Trophoblast cell (in vitro differentiated cells and primary cell): Measurements from ENCODE around the gene CES3.
"Not testable (repeated sequence)": the region's sequence is repeated elsewhere in the genome, so short reads cannot be mapped to it uniquely, and the experiment has no call there.

Experiments
- DNase-seq, 2 donors: peaks; one replicate each; pipeline ENCODE4 v3.0.0-alpha.2; 2016
- H2AFZ ChIP-seq: 2 replicates; pipeline ENCODE4 v1.6.1; 2013; ENCODE audit warnings: low read length, moderate library complexity, mild to moderate bottlenecking; ENCODE audit not compliant: insufficient read depth, poor library complexity
- H2AK5ac ChIP-seq: 2 replicates; pipeline ENCODE4 v1.6.1; 2013; ENCODE audit warnings: mild to moderate bottlenecking, low read length
- H2BK120ac ChIP-seq: 2 replicates; pipeline ENCODE4 v1.6.1; 2013; ENCODE audit warnings: low read length, mild to moderate bottlenecking, moderate library complexity; ENCODE audit not compliant: insufficient read depth, poor library complexity
- H2BK12ac ChIP-seq: 2 replicates; pipeline ENCODE4 v1.6.1; 2013; ENCODE audit warnings: mild to moderate bottlenecking, low read length, moderate library complexity
- H2BK5ac ChIP-seq: 2 replicates; pipeline ENCODE4 v1.6.1; 2013; ENCODE audit warnings: low read length, low read depth, moderate library complexity, mild to moderate bottlenecking; ENCODE audit not compliant: poor library complexity
- H3K14ac ChIP-seq: 2 replicates; pipeline ENCODE4 v1.6.1; 2013; ENCODE audit warnings: mild to moderate bottlenecking, low read length
- H3K18ac ChIP-seq: 2 replicates; pipeline ENCODE4 v1.6.1; 2013; ENCODE audit warnings: mild to moderate bottlenecking, low read length
- H3K23ac ChIP-seq: 2 replicates; pipeline ENCODE4 v1.6.1; 2013; ENCODE audit warnings: low read length
- H3K27ac ChIP-seq: 2 replicates; pipeline ENCODE4 v1.5.1; 2013; ENCODE audit warnings: low read depth, mild to moderate bottlenecking, inconsistent platforms, low read length, moderate library complexity
- H3K27me3 ChIP-seq: 2 replicates; pipeline ENCODE4 v1.6.1; 2013; ENCODE audit warnings: inconsistent platforms, mild to moderate bottlenecking, low read length, moderate library complexity; ENCODE audit not compliant: insufficient read depth
- H3K36me3 ChIP-seq, 2 experiments: 1 replicate in 1 of 2; 2 replicates in 1 of 2; pipeline ENCODE4 v1.6.1; 2013; ENCODE audit warnings: low read length in 2 of 2, mild to moderate bottlenecking in 2 of 2, moderate library complexity in 1 of 2; ENCODE audit not compliant: insufficient read depth in 2 of 2, control insufficient read depth in 1 of 2
- H3K4ac ChIP-seq: 2 replicates; pipeline ENCODE4 v1.6.1; 2013; ENCODE audit warnings: low read depth, mild to moderate bottlenecking, low read length, moderate library complexity
- H3K4me1 ChIP-seq, 2 experiments: 1 replicate in 1 of 2; 2 replicates in 1 of 2; pipeline ENCODE4 v1.6.1; 2013; ENCODE audit warnings: low read length in 2 of 2, mild to moderate bottlenecking in 2 of 2, moderate library complexity in 1 of 2; ENCODE audit not compliant: insufficient read depth in 2 of 2, control insufficient read depth in 1 of 2
- H3K4me2 ChIP-seq: 2 replicates; pipeline ENCODE4 v1.6.1; 2013; ENCODE audit warnings: inconsistent platforms, mild to moderate bottlenecking, low read length, moderate library complexity
- H3K4me3 ChIP-seq: 2 replicates; pipeline ENCODE4 v1.5.1; 2013; ENCODE audit warnings: mild to moderate bottlenecking, low read depth, low read length, inconsistent platforms
- H3K79me1 ChIP-seq: one replicate; pipeline ENCODE4 v1.6.1; 2013; ENCODE audit warnings: low read length
- H3K79me2 ChIP-seq: 2 replicates; pipeline ENCODE4 v1.6.1; 2013; ENCODE audit warnings: low read length, mild to moderate bottlenecking; ENCODE audit not compliant: control insufficient read depth, insufficient read depth, poor library complexity
- H3K9ac ChIP-seq: 2 replicates; pipeline ENCODE4 v1.6.1; 2013; ENCODE audit warnings: mild to moderate bottlenecking, low read length
- H3K9me3 ChIP-seq: 2 replicates; pipeline ENCODE4 v1.6.1; 2013; ENCODE audit warnings: low read depth, mild to moderate bottlenecking, control low read depth, inconsistent platforms, low read length; ENCODE audit not compliant: insufficient read depth
- H4K12ac ChIP-seq: 2 replicates; pipeline ENCODE4 v1.6.1; 2013; ENCODE audit warnings: low read depth, mild to moderate bottlenecking, low read length, moderate library complexity
- H4K8ac ChIP-seq: 2 replicates; pipeline ENCODE4 v1.6.1; 2013; ENCODE audit warnings: low read depth, mild to moderate bottlenecking, low read length, moderate library complexity
- H4K91ac ChIP-seq: one replicate; pipeline ENCODE4 v1.6.1; 2013; ENCODE audit warnings: low read depth, mild to moderate bottlenecking, low read length, moderate library complexity
- WGBS: extraction: QIAGEN DNeasy Blood & Tissue Kit; methylation state at CpG from one replicate; pipeline ENCODE4 v1.1.7; 2013; ENCODE audit warnings: missing lambda C conversion rate; ENCODE audit not compliant: insufficient read length, insufficient coverage; ENCODE audit errors: extremely low coverage; 5-methylcytosine and 5-hydroxymethylcytosine counted together

Gene CES3

GRCh38 chr16:66944054-66944441 is 17.0 kb upstream of the CES3 start:
- Histone ChIP-seq H3K79me2 (no peaks in the 10 kb centered on the region), H2BK12ac (no peak overlapping the region), H3K18ac (no peak overlapping the region), H3K27ac (no peak overlapping the region), H3K36me3 (peaks cover 42 to 44% of the 10 kb centered on the region in 2 experiments), H3K23ac (no peak overlapping the region), H3K9me3 (peaks cover 2% of the 10 kb centered on the region), H4K91ac (no peak overlapping the region), H3K4me2 (no peak overlapping the region), H2AK5ac (no peak overlapping the region), H3K27me3 (peaks cover 14% of the 10 kb centered on the region), H2AFZ (no peak overlapping the region), H4K8ac (no peak overlapping the region), H3K79me1 (no peaks in the 10 kb centered on the region), H4K12ac (no peak overlapping the region), H2BK5ac (no peak overlapping the region), H3K9ac (no peak overlapping the region), H3K4ac (no peak overlapping the region), H3K4me3 (no peak overlapping the region), H3K14ac (no peak overlapping the region), H2BK120ac (no peak overlapping the region), H3K4me1 (no peaks in the 10 kb centered on the region)
- no peak for DNase-seq
- no CpG with 5 or more reads among the region's 5 CpGs for whole genome bisulfite sequencing

GRCh38 chr16:66944971-66945370 is 16.1 kb upstream of the CES3 start:
- H4K8ac ChIP-seq, H3K18ac ChIP-seq, H3K23ac ChIP-seq, H4K91ac ChIP-seq, H3K9me3 ChIP-seq, H2AFZ ChIP-seq, H3K4me2 ChIP-seq, DNase-seq, H3K4ac ChIP-seq, H3K79me1 ChIP-seq, H4K12ac ChIP-seq, H3K14ac ChIP-seq, H3K4me3 ChIP-seq, H3K9ac ChIP-seq, H2AK5ac ChIP-seq, H2BK5ac ChIP-seq, H2BK12ac ChIP-seq, H3K4me1 ChIP-seq, H3K79me2 ChIP-seq, H3K27ac ChIP-seq, H2BK120ac ChIP-seq: not testable (repeated sequence)
- no CpG with 5 or more reads among the region's 9 CpGs for WGBS
- Histone ChIP-seq H3K27me3 (peaks cover 21% of the 10 kb centered on the region), H3K36me3 (peaks cover 38 to 40% of the 10 kb centered on the region in 2 experiments)

GRCh38 chr16:66945939-66946338 is 15.1 kb upstream of the CES3 start:
- Histone ChIP-seq H2BK5ac (no peak overlapping the region), H3K14ac (no peak overlapping the region), H3K4me2 (no peak overlapping the region), H4K91ac (no peak overlapping the region), H2AFZ (no peak overlapping the region), H3K9me3 (peaks cover 2% of the 10 kb centered on the region), H3K9ac (no peak overlapping the region), H2BK12ac (no peak overlapping the region), H4K12ac (no peak overlapping the region), H2AK5ac (no peak overlapping the region), H3K79me1 (no peaks in the 10 kb centered on the region), H2BK120ac (no peak overlapping the region), H3K27me3 (peaks cover 21% of the 10 kb centered on the region), H3K4me3 (no peak overlapping the region), H3K27ac (no peak overlapping the region), H3K23ac (no peak overlapping the region), H3K4me1 (no peaks in the 10 kb centered on the region), H4K8ac (no peak overlapping the region), H3K79me2 (no peaks in the 10 kb centered on the region), H3K18ac (no peak overlapping the region), H3K36me3 (peaks cover 29 to 30% of the 10 kb centered on the region in 2 experiments), H3K4ac (no peak overlapping the region)
- DNase-seq = no peak
- WGBS = no CpG with 5 or more reads among the region's 4 CpGs

GRCh38 chr16:66946541-66946940 is 14.5 kb upstream of the CES3 start:
- DNase-seq = no peak
- H4K91ac ChIP-seq = no peak overlapping the region
- H3K9me3 ChIP-seq = peaks cover 2% of the 10 kb centered on the region
- H3K18ac ChIP-seq = no peak overlapping the region
- H2BK120ac ChIP-seq = no peak overlapping the region
- H2AK5ac ChIP-seq = no peak overlapping the region
- H2AFZ ChIP-seq = no peak overlapping the region
- no peak overlapping the region for H2BK5ac ChIP-seq
- no peaks in the 10 kb centered on the region for H3K79me2 ChIP-seq
- no peak overlapping the region for H3K14ac ChIP-seq
- H3K27ac ChIP-seq = no peak overlapping the region
- no peak overlapping the region for H3K9ac ChIP-seq
- H3K23ac ChIP-seq = no peak overlapping the region
- no peak overlapping the region for H4K8ac ChIP-seq
- no peak overlapping the region for H4K12ac ChIP-seq
- peaks cover 21% of the 10 kb centered on the region for H3K27me3 ChIP-seq
- H3K4me1 ChIP-seq = no peaks in the 10 kb centered on the region
- peaks cover 23 to 24% of the 10 kb centered on the region in 2 experiments for H3K36me3 ChIP-seq
- no peak overlapping the region for H3K4me2 ChIP-seq
- no peak overlapping the region for H3K4ac ChIP-seq
- no CpG with 5 or more reads among the region's 7 CpGs for whole genome bisulfite sequencing
- H3K4me3 ChIP-seq = no peak overlapping the region
- H2BK12ac ChIP-seq = no peak overlapping the region
- no peaks in the 10 kb centered on the region for H3K79me1 ChIP-seq
